UCSD-AML1 (cell line): ENCODE data around the gene MYO1E.
A peak's percentile ranks its signal among the peaks of the same experiment; 100 is the strongest.
"Not testable (repeated sequence)": the region's sequence is repeated elsewhere in the genome, so short reads cannot be mapped to it uniquely, and the experiment has no call there.

Experiments used
- DNase-seq: peaks from one replicate; lab custom pipeline; 2025; ENCODE audit not compliant: unreplicated experiment; lab: John Stamatoyannopoulos, UW

The MYO1E gene

GRCh38 chr15:59372352-59373211, at the start of gene MYO1E:
Gene MYO1E, minus strand, starts transcription at chr15:59372871. Its CDS starts 371 bp downstream, at chr15:59372500.
- DNase-seq = peak; percentile 83

GRCh38 chr15:59420986-59421618, 48.4 kb upstream of the MYO1E start:
- no peak for DNase-seq

GRCh38 chr15:59420108-59420507, 47.4 kb upstream of the MYO1E start:
- no peak for DNase-seq

GRCh38 chr15:59419170-59419569, 46.5 kb upstream of the MYO1E start:
- no peak for DNase-seq

- no peak for DNase-seq
Observed at GRCh38 chr15:59416816-59417215, 44.1 kb upstream of the MYO1E start.

- DNase-seq = no peak
Observed at GRCh38 chr15:59413577-59413976, 40.9 kb upstream of the MYO1E start.

- no peak for DNase-seq
Observed at GRCh38 chr15:59410391-59410896, 37.8 kb upstream of the MYO1E start.

- peak; percentile 21 for DNase-seq
Observed at GRCh38 chr15:59407946-59408345, 35.3 kb upstream of the MYO1E start.

- no peak for DNase-seq
Observed at GRCh38 chr15:59406446-59406845, 33.8 kb upstream of the MYO1E start.

- no peak for DNase-seq
Observed at GRCh38 chr15:59405079-59405478, 32.4 kb upstream of the MYO1E start.

GRCh38 chr15:59401824-59402569, 29.3 kb upstream of the MYO1E start:
- no peak for DNase-seq

- DNase-seq = not testable (repeated sequence)
Observed at GRCh38 chr15:59401051-59401823, 28.6 kb upstream of the MYO1E start.

GRCh38 chr15:59400103-59400813, 27.6 kb upstream of the MYO1E start:
- no peak for DNase-seq

GRCh38 chr15:59399465-59400102, 26.9 kb upstream of the MYO1E start:
- peak; percentile 30 for DNase-seq

GRCh38 chr15:59398220-59398619, 25.5 kb upstream of the MYO1E start:
- DNase-seq = no peak

- DNase-seq = no peak
Observed at GRCh38 chr15:59396679-59397078, 24.0 kb upstream of the MYO1E start.

GRCh38 chr15:59396211-59396610, 23.5 kb upstream of the MYO1E start:
- DNase-seq = no peak

GRCh38 chr15:59394166-59394661, 21.5 kb upstream of the MYO1E start:
- DNase-seq = no peak

GRCh38 chr15:59392299-59392698, 19.6 kb upstream of the MYO1E start:
- no peak for DNase-seq
